Measurements from ENCODE around the gene CRB2. TPM values are rescaled to one million over a fixed set of nuclear protein-coding genes. Genes with fewer than 3 reads are reported as not detected.
"Not testable (repeated sequence)": the region's sequence is repeated elsewhere in the genome, so short reads cannot be mapped to it uniquely, and the experiment has no call there.

CRB2 gene
- total RNA-seq, 1 donor from 2014 or later: not detected

- FAIRE-seq (no peak), DNase-seq (ENCODE audit: low read depth) (no peak)
- no peaks in the 10 kb centered on the region for H3K27me3 ChIP-seq (ENCODE audit: control insufficient read depth, insufficient read depth, low read length)
- H3K4me3 ChIP-seq (ENCODE audit: low read depth, low read length): no peak overlapping the region
- TF ChIP-seq CTCF (IDR thresholded peaks at IDR 0.05; ENCODE audit: insufficient read depth, low read length, severe bottlenecking): no peak
- no peaks in the 10 kb centered on the region for H3K36me3 ChIP-seq (ENCODE audit: control insufficient read depth, insufficient read depth, low read length)
Measured at GRCh38 chr9:123394291-123395235, 38.6 kb downstream of the CRB2 start.

- TF ChIP-seq CTCF (IDR thresholded peaks at IDR 0.05; ENCODE audit: insufficient read depth, low read length, severe bottlenecking): no peak
- FAIRE-seq: no peak
- H3K4me3 ChIP-seq (ENCODE audit: low read depth, low read length): no peak overlapping the region
Measured at GRCh38 chr9:123395276-123395688, 39.3 kb downstream of the CRB2 start.

GRCh38 chr9:123395689-123396511, 39.9 kb downstream of the CRB2 start:
- Histone ChIP-seq H3K27me3 (ENCODE audit: control insufficient read depth, insufficient read depth, low read length) (no peaks in the 10 kb centered on the region), H3K36me3 (ENCODE audit: control insufficient read depth, insufficient read depth, low read length) (no peaks in the 10 kb centered on the region), H3K4me3 (ENCODE audit: low read depth, low read length) (no peak overlapping the region)
- no peak for DNase-seq (ENCODE audit: low read depth)
- FAIRE-seq: no peak
- no peak for TF ChIP-seq CTCF (IDR thresholded peaks at IDR 0.05; ENCODE audit: insufficient read depth, low read length, severe bottlenecking)

More at GRCh38 chr9:123395276-123395688, 39.3 kb downstream of the CRB2 start:
- no peaks in the 10 kb centered on the region for H3K27me3 ChIP-seq (ENCODE audit: control insufficient read depth, insufficient read depth, low read length)
- no peaks in the 10 kb centered on the region for H3K36me3 ChIP-seq (ENCODE audit: control insufficient read depth, insufficient read depth, low read length)
- no peak for DNase-seq (ENCODE audit: low read depth)

GRCh38 chr9:123397975-123398374, 42.0 kb downstream of the CRB2 start:
- no peak for TF ChIP-seq CTCF (IDR thresholded peaks at IDR 0.05; ENCODE audit: insufficient read depth, low read length, severe bottlenecking)
- FAIRE-seq (no peak), DNase-seq (ENCODE audit: low read depth) (no peak)
- H3K36me3 ChIP-seq (ENCODE audit: control insufficient read depth, insufficient read depth, low read length): no peaks in the 10 kb centered on the region
- no peak overlapping the region for H3K4me3 ChIP-seq (ENCODE audit: low read depth, low read length)
- no peaks in the 10 kb centered on the region for H3K27me3 ChIP-seq (ENCODE audit: control insufficient read depth, insufficient read depth, low read length)

- FAIRE-seq; H3K4me3 ChIP-seq (ENCODE audit: low read depth, low read length); H3K36me3 ChIP-seq (ENCODE audit: control insufficient read depth, insufficient read depth, low read length); H3K27me3 ChIP-seq (ENCODE audit: control insufficient read depth, insufficient read depth, low read length); DNase-seq (ENCODE audit: low read depth): not testable (repeated sequence)
Measured at GRCh38 chr9:123398938-123399337, 42.9 kb downstream of the CRB2 start.

GRCh38 chr9:123399803-123400378, 43.9 kb downstream of the CRB2 start:
- DNase-seq (ENCODE audit: low read depth): no peak

More at GRCh38 chr9:123399803-123400378, 43.9 kb downstream of the CRB2 start:
- H3K4me3 ChIP-seq (ENCODE audit: low read depth, low read length): no peak overlapping the region
- no peak for FAIRE-seq
- no peaks in the 10 kb centered on the region for H3K36me3 ChIP-seq (ENCODE audit: control insufficient read depth, insufficient read depth, low read length)
- TF ChIP-seq CTCF (IDR thresholded peaks at IDR 0.05; ENCODE audit: insufficient read depth, low read length, severe bottlenecking): peak; percentile 53
- H3K27me3 ChIP-seq (ENCODE audit: control insufficient read depth, insufficient read depth, low read length): no peaks in the 10 kb centered on the region
